Choroid plexus epithelial cell (primary cell): ENCODE measurements around the gene EPHB1.

Experiments used
- DNase-seq: peaks from one replicate; pipeline ENCODE4 v3.0.0-alpha.2; 2010; ENCODE audit warnings: low read depth
- H3K4me3 ChIP-seq: 2 replicates; pipeline ENCODE4 v1.5.1; 2011; ENCODE audit warnings: low read depth, mild to moderate bottlenecking, control low read depth, low read length, moderate library complexity
- TF ChIP-seq, protein P1 (sequence below): conservative IDR thresholded peaks from 2 replicates; pipeline ENCODE4 v1.5.1; 2011; ENCODE audit warnings: low read depth, mild to moderate bottlenecking, control low read depth, inconsistent platforms, low read length, moderate library complexity

Gene EPHB1

DNA sequence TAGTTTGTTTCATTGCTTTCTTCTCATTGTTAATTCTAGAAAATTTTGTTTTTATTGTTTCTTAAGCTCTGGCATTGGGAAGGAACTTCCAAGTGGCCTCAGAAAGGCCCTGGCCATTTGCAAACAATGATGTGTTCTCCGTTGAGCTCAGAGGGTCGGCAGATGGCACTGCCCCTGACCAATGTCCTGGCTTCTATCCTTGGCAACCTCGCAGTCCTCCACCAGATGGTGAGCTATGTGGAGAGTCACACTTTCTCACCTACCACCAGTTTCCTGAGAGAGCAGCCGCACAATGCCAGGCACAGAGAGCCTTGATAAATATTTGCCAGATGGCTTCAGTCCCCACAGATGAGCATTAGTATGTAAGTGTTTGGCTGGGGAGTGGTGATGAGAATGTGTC is 343.7 kb downstream of the EPHB1 start:
- TF ChIP-seq, protein P1, sequence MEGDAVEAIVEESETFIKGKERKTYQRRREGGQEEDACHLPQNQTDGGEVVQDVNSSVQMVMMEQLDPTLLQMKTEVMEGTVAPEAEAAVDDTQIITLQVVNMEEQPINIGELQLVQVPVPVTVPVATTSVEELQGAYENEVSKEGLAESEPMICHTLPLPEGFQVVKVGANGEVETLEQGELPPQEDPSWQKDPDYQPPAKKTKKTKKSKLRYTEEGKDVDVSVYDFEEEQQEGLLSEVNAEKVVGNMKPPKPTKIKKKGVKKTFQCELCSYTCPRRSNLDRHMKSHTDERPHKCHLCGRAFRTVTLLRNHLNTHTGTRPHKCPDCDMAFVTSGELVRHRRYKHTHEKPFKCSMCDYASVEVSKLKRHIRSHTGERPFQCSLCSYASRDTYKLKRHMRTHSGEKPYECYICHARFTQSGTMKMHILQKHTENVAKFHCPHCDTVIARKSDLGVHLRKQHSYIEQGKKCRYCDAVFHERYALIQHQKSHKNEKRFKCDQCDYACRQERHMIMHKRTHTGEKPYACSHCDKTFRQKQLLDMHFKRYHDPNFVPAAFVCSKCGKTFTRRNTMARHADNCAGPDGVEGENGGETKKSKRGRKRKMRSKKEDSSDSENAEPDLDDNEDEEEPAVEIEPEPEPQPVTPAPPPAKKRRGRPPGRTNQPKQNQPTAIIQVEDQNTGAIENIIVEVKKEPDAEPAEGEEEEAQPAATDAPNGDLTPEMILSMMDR, result no peak
- DNase-seq, result no peak
- no peak overlapping the region for H3K4me3 ChIP-seq

DNA sequence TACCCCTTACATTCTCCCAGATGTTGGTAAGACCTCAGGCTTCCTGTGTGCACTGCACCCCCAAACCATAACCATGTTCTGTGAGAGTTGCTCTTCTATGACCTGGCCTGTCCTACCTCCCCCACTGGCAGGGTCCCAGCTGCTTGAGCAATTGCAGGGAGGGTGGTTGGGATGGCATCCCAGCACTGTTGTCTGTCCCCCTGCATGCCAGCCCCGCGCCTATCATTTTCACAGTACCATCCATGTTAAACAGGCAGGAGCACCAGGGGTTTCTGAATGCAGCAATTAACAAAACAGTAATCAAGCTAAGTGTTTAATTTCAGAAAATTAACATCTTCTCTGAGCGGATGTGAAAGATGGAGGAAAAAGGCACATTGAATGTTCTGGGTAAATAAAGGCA is 345.5 kb downstream of the EPHB1 start:
- no peak for DNase-seq
- no peak overlapping the region for H3K4me3 ChIP-seq
- TF ChIP-seq, protein P1, result no peak

DNA sequence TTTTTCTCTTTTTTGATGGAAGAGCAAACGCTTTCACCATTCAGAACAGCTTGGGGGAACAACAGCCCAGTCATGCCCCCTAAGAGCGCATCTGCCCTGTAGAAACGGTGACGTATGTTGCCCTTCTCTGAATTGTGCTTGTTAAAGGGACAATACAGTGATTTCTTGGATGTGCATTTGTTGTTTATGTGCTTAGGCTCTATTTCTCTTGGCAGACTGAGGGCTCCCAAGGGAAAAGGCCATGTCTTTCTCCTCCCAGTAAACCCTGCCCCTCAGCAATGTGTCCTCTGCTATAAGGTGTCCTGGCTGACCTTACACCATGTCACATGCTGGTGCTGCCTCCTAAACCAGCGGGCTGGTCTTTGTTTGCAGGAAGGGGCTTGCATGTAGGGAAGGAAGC is 346.1 kb downstream of the EPHB1 start:
- DNase-seq, result no peak
- no peak overlapping the region for H3K4me3 ChIP-seq
- TF ChIP-seq, protein P1, result no peak

DNA sequence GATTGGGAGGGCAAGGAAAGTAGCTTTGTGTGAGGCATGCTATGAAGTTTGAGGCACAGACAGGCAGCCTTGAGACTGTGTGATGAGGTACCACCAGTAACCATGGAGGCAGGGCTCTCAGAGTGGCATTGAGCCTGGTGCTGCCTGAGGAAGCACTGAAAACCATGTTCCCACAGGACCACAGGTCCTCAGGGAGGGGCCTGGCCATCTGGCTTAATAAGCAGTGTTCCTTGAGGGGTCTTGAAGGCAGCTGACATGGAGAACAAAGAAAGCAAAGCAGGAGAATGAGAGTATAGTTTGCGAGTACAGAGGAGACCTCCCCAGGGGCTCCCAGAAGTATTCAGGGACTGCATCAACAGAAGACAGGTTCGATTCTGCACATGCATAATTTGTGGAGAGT is 346.6 kb downstream of the EPHB1 start:
- H3K4me3 ChIP-seq, result no peak overlapping the region
- DNase-seq, result no peak
- TF ChIP-seq, protein P1, result no peak

DNA sequence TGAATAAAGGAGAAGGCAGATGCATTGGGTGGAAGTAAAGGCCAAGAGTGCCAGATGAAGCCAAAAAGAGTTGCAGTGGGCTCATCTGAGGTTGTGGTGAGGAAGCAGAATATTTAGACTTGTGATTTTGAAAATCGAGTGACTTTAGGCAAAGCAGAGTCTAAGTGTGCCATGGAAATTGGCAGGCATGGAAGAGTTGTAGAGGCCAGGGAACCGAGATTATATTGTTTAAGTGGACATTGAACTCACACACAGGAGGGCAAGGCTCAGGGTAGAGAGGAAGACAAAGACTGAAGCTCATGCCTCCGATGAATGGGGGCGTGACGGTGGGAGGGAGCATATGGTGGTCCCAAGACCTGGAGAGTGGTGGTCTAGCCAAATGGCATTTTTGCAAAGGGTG is 347.5 kb downstream of the EPHB1 start:
- DNase-seq, result no peak
- H3K4me3 ChIP-seq, result no peak overlapping the region
- TF ChIP-seq, protein P1, result no peak

DNA sequence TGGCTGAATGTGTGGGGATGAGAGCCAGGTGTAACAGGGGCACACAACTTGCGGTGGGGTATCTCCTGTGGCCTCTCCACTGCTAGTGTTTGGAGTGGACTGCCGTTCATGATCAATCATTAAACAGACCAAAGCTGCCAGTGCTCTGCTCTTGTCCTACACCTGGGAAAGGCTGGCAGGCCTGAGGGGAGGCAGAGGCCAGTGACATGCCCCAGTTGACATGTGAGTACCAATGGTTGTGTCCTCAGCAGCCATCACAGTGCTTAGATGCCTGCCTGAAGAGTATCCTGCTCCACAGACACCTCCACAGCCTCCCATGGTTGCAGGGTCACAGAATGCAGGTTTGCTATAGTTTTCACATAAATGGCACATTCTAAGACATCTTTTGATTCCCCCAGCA is 348.4 kb downstream of the EPHB1 start:
- no peak overlapping the region for H3K4me3 ChIP-seq
- TF ChIP-seq, protein P1, result no peak
- DNase-seq, result no peak

DNA sequence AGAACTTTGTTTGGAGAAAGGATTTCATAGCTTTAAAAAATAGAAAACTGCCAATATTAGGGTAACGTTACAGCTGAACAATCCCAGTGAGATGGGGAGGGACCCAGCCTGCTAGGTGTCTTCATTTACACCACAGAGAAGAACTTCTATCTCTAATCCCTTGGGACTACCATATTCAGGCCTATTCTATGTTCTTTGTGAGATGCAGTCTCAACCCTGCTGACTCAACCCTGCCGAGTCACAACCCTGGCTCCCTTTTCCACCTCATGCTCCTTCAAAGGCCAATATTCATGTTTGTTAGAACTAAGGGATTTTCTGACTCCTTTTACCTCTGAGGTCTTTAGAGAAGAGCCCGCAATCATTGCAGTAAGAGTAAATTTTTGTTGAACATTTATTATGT is 350.5 kb downstream of the EPHB1 start:
- TF ChIP-seq, protein P1, result no peak
- DNase-seq, result no peak
- no peak overlapping the region for H3K4me3 ChIP-seq
